Inferior parietal cortex (tissue), 1 donor: ENCODE data around the gene JMY.

ENCODE experiments used
- DNase-seq: peaks from one replicate; pipeline ENCODE4 v3.0.0-alpha.2; 2016; ENCODE audit errors: extremely low spot score

Gene JMY

DNA sequence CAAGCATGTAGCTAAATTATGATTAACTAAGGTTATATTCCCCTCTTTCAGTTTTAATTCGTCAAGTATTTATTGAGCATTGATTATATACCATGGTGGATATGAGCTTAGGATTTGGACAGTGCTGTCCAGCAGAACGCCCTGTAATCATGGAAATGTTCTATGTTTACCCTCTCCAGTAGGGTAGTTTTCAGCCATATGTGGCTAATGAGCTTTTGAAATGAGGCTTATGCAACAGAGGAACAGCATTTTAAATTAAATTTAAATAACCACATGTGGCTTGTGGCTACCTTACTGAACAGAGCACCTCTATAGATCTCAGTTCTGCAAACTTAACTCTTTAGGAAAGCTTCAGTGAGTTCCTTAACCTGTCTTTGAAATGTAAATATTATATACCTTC is 59.1 kb downstream of the JMY start:
- DNase-seq: no peak

DNA sequence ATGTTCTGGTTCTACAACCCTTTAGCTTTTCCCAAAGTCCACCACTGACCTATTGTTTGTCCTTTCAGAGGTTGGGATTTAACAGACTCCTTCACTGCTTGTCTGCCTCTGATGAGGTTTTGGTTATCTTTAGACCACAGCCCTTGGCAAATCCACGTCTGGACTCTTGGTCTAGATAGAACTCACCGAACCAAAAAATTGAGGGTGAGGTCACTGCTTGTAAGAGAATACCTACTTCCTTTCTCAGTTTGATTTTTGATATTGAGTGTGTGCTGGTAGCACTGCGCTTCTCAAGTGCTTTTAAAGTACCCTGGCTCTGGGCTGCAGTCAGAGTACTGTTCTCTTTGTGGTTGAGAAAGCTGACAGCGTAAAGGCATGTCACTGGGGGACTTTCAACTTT is 61.7 kb downstream of the JMY start:
- no peak for DNase-seq

DNA sequence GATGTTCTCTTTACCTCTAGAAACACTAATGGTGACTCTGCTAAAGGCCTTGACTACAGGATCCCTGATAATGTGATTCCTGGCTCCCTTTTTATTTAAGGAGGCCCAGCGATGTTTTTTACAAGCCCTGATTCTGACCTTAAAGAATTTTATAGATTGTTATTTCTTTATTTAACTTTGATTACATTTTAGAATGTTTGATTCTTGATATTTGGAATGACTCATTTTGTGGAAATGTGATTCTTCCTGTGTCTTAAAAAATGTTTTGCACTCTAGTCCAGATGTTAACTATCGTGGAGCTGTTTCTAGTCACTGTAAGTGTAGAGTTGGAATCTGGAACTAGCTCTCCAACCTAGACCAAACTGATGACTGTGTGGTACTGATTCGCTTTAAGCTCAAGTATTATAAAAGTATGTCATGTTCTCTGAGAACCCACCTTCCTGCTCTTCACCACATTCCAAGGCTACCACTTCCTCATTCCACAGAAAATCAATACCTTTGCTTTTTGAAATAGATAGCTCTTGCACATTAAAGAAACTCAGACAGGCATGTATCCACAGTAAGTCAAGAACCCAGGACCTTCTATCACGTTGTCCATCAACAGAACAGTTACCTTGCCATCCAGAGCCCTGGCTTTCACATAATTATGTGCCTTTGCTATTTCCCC is 65.2 kb downstream of the JMY start:
- DNase-seq: no peak

DNA sequence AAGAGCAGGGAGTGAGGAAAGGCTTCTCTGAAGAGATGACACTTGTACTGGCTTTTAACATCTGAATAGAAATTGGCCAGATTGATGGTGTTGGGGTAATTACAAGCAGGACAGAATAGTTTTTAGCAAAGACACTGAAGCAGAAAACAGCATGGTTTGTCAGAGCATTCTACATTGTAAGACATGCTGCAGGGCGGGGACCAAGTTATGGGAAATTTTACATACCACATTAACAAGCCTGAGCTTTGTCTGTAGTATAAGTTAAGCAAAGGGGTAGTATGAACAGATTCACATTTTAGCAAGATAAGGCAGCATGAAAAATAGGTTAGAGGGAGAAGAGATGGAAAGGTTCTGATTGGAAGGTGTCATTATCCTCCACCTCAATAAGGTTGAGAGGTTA is 66.5 kb downstream of the JMY start:
- DNase-seq: no peak

DNA sequence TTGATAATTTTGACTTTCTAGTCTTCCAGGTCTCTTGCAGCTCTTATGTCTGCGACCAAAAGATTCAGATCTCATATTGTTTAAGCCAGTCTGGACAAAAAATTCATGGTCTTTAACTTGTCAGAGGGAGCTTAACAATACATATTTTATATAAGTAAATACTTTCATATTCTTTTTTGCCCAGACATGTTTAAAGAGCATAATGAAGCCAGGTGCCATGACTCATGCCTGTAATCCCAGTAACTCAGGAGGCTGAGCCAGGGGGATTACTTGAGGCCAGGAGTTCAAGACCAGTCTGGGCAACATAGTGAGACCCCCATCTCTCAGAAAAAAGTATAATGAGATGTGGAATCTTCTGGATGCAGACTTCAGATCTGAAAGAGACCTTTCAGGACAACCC is 69.8 kb downstream of the JMY start:
- DNase-seq: no peak

DNA sequence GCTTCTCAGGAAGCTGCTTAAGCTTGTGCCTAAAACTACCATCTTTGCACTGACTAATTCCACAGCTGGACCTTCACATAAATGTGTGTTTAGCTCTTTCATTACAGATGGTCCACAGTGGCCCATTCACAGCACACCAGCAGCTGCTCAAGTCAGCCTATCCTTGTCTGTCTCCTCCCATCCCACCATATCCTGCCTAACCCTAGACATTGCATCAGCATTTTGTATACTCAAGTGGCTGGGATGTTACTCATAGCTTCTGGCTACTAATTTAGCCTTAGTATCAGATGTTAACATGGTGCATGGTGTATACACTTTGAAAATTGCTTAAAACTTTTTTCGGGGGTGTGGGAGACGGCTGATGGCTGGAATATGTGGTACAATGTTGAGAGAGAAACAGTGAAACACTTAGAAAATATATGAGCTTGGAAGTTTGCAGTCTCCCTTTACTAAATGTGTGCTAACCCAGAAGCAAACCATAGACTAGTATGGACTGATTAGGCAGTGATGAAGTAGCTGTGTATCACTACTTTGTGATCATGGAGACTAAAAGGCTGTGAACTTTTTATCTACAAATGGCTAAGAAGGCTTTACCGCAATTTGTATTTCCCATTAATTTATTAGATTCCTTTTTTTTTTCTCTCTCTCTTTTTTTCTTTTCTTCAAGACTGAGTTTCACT is 83.1 kb downstream of the JMY start:
- no peak for DNase-seq

DNA sequence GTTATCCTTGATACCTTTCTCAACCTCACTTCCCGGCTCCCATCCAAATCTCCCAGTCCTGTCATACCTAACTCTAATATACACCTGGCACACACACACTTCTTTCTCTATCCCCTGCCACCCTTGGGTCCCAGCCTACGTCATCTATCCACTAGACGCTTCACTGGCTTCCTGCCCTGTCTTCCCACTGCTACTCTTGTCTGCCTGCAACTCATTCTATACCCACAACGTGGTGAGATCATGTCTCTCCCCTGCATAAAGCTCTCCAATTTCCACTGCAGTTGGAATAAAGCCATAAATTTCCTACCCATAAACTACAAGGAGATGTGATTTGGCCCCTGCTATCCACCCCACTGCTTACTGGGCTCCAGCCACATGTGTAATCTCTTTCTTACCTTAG is 93.5 kb downstream of the JMY start:
- no peak for DNase-seq

DNA sequence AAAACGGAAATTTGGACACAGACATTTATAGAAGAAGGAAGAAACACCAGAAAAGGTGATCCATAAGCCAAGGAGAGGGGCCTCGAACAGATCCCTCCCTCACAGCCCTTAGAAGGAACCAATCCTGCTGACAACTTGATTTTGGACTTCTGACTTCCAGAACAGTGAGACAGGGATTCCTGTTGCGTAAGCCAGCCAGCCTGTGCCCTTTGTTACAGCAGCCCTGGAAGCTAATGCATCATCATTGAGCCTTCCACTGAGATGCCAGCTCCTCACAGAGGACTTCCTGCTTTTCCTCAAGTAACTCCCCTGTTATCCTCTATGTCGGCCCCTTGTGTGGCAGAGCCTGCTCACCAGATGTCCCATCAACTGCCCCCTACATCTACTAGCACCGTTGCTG is 94.1 kb downstream of the JMY start:
- DNase-seq: no peak

DNA sequence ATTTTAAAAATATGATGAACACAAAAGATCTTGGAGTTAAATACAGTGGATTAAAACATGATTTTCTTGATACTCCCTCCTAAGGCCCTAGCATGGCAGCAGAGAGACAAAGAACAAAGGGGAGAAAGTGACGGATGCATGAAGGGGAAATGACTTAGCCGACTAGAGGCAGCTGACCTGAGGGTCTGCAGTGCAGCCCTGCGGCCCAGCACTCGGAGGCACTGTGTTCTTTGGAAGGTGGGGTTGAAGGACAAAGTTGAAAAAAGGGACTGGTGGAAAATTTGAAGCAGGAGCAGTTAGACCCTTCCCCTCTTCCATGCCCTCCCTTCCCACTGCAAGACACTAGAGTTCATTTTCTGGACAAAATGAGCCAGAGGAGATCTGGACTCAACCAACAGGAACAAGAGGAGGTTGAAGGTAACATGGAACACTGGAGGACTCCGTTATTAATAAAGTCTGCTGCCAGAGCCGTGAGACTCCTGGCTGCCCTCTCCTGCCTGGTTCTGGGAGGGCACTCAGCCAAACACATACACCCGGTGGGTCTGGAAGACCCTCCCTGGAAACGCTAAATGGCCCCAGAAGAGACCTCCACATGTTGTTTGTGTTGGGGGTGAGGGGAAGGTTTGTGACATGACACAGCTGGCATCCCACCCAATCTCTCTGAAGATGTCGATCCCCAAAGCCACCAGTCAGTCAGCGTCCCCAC is 98.1 kb downstream of the JMY start:
- no peak for DNase-seq

DNA sequence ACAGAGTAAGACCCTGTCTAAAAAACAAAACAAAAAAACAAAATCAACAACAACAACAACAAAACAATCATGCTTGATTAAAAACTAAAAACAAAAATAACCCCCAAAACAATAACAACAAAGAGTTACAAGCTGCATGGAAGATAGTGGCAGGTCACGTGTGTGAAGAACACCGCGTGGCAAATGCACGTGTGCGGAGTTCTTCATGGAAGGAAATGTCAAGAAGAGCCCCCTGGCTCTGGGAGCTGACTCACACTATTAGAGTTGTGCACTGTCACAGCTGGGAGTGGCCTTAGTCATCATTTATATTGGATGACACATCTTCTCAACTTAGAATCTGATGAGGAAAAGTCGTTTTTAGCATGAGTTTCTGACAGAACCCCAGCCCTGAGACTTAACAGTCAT is 110.5 kb downstream of the JMY start:
- no peak for DNase-seq

DNA sequence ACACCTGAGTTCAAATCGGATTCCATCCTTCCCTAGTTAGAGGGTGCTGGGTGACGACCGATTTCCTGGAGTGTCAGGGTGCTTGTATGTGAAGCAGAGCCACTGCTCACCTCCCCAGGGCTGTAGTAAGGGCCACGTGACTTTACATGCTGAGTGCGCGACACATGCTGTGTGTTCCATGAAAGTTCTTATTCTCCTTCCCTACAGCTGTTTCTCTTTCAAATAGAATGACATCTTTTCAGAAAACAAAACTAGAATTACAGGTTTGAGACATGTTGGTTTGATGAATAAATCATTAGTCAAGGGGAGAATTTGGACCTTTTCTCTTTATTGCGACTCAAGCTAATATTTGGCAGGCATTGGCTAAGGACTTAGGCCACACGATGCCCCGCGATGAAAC is 113.1 kb downstream of the JMY start:
- DNase-seq: no peak

DNA sequence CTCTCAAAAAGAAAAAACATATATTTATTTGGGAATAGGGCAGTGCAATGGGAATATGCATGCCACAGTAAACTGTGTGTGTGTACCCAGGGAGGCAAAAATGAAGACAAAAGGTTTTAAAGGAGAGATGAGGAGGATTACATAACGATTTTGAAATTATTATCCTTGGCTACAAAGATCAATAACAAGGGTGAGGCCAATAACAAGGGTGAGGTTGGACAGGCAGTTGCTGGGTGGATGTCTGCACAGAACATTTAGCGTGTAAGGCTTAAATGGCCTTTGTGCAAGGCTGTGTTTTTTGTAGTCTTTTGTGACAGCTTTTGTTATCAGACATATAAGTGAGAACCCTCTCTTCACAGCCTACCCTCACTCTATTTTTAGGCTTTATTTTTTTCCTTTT is 114.0 kb downstream of the JMY start:
- DNase-seq: no peak

DNA sequence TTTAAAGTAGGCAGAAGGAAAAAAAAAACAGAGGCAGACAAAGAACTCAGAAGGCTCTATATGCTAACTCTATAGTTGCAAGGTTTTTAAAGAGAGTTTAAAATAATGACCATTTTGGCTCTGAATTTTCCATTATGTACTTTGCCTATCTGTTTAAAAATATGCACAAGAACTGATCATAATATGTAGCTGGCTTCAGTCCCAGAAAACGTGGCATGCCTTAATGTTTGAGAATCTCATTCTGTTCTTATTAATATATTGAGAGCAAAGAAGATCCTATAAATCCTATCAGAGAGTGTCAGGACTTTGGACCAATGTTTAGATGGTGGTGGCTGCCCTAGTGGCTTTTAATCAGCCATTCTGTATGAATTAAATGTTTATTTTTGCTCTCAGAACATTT is 121.5 kb downstream of the JMY start:
- DNase-seq: no peak
